Breast epithelium (tissue), 4 donors: ENCODE results near the gene IKBIP. TPM values are rescaled to one million over a fixed set of nuclear protein-coding genes. Genes with fewer than 3 reads are reported as not detected.

Experiments used
- DNase-seq, 2 donors: peaks; one replicate each; pipeline ENCODE4 v3.0.0-alpha.2; 2019; ENCODE audit warnings: low spot score in 2 of 2
- H3K27ac ChIP-seq, 2 donors: fragments of 200-600 bp; sonication (generic) in 1 of 2; one replicate each; pipeline ENCODE4 v1.5.1; 2016 to 2019; ENCODE audit warnings: mild to moderate bottlenecking in 1 of 2
- H3K27me3 ChIP-seq, 2 donors: fragments of 200-600 bp; sonication (generic) in 1 of 2; one replicate each; pipeline versions ENCODE4 v1.5.1 to v1.6.0; 2017 to 2019; ENCODE audit warnings: control low read depth in 1 of 2, mild to moderate bottlenecking in 1 of 2
- H3K36me3 ChIP-seq: fragments of 200-600 bp; one replicate; pipeline ENCODE4 v1.5.1; 2019
- H3K4me1 ChIP-seq, 2 donors: fragments of 200-600 bp; sonication (generic); one replicate each; pipeline ENCODE4 v1.5.1; 2016 to 2019; ENCODE audit warnings: control low read depth in 1 of 2
- H3K4me3 ChIP-seq, 3 donors: fragments of 200-600 bp; sonication (generic); 1 replicate in 2 of 3; 2 replicates in 1 of 3; pipeline ENCODE4 v1.5.1; 2016 to 2019; ENCODE audit warnings: mild to moderate bottlenecking in 3 of 3, moderate library complexity in 2 of 3
- H3K9me3 ChIP-seq, 2 donors: fragments of 200-600 bp; sonication (generic) in 1 of 2; one replicate each; pipeline ENCODE4 v1.5.1; 2016 to 2019; ENCODE audit warnings: control low read depth in 1 of 2
- POLR2A ChIP-seq: fragments of 450-650 bp; IDR thresholded peaks from one replicate; pipeline ENCODE4 v1.6.1; 2016; ENCODE audit warnings: antibody characterized with exemption, mild to moderate bottlenecking, moderate library complexity
- POLR2AphosphoS5 ChIP-seq, 3 donors: sonication (generic); formaldehyde crosslinking; IDR thresholded peaks; one replicate each; pipeline ENCODE4 v1.6.1; 2017; ENCODE audit warnings: antibody characterized with exemption in 3 of 3
- intact Hi-C: fragments of 100-400 bp; cut with DNase I; formaldehyde crosslinking; loops from one replicate; pipeline ENCODE4 v1.15.1; 2023; ENCODE audit warnings: low total_unique reads
- total RNA-seq, 3 donors: library from RNA; depleted of rRNA; stranded (reverse); fragments of >200 nt; gene quantifications; one replicate each; pipeline ENCODE4 v1.1.0, GENCODE V29; 2016
- TF ChIP-seq, protein P1 (sequence below), 3 donors: fragments of 450-650 bp; IDR thresholded peaks; one replicate each; pipeline ENCODE4 v1.5.1; 2016 to 2017; ENCODE audit warnings: antibody characterized with exemption in 3 of 3, mild to moderate bottlenecking in 3 of 3, moderate library complexity in 3 of 3

IKBIP gene
- total RNA-seq, 3 donors from 2014 or later: 10.7 to 19.7 (median 12.3) TPM

- no peaks in the 10 kb centered on the region for H3K27me3 ChIP-seq
- no peak overlapping the region for H3K4me3 ChIP-seq
- TF ChIP-seq, protein P1, sequence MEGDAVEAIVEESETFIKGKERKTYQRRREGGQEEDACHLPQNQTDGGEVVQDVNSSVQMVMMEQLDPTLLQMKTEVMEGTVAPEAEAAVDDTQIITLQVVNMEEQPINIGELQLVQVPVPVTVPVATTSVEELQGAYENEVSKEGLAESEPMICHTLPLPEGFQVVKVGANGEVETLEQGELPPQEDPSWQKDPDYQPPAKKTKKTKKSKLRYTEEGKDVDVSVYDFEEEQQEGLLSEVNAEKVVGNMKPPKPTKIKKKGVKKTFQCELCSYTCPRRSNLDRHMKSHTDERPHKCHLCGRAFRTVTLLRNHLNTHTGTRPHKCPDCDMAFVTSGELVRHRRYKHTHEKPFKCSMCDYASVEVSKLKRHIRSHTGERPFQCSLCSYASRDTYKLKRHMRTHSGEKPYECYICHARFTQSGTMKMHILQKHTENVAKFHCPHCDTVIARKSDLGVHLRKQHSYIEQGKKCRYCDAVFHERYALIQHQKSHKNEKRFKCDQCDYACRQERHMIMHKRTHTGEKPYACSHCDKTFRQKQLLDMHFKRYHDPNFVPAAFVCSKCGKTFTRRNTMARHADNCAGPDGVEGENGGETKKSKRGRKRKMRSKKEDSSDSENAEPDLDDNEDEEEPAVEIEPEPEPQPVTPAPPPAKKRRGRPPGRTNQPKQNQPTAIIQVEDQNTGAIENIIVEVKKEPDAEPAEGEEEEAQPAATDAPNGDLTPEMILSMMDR (IDR thresholded peaks at IDR 0.05): no peak
- TF ChIP-seq POLR2AphosphoS5 (IDR thresholded peaks at IDR 0.05) (no peak), POLR2A (no peak)
- peaks cover 5% of the 10 kb centered on the region for H3K36me3 ChIP-seq
- H3K9me3 ChIP-seq: no peaks in the 10 kb centered on the region
- intact Hi-C loops: no loop called here
- no peak for DNase-seq
- no peaks in the 10 kb centered on the region for H3K4me1 ChIP-seq
- no peak overlapping the region for H3K27ac ChIP-seq
Measured at GRCh38 chr12:98679611-98680005, 35.0 kb upstream of the IKBIP start.

- no peak for TF ChIP-seq POLR2A
- no peak for TF ChIP-seq POLR2AphosphoS5 (IDR thresholded peaks at IDR 0.05)
- TF ChIP-seq, protein P1 (IDR thresholded peaks at IDR 0.05): no peak
Measured at GRCh38 chr12:98678946-98679610, 34.5 kb upstream of the IKBIP start.

GRCh38 chr12:98678236-98678945 is 33.8 kb upstream of the IKBIP start:
- Histone ChIP-seq H3K4me1 (no peaks in the 10 kb centered on the region), H3K4me3 (no peak overlapping the region), H3K27me3 (no peaks in the 10 kb centered on the region), H3K27ac (no peak overlapping the region), H3K9me3 (no peaks in the 10 kb centered on the region), H3K36me3 (peaks cover 5% of the 10 kb centered on the region)
- intact Hi-C loops: no loop called here
- no peak for TF ChIP-seq POLR2AphosphoS5 (IDR thresholded peaks at IDR 0.05)
- TF ChIP-seq, protein P1 (IDR thresholded peaks at IDR 0.05): no peak
- TF ChIP-seq POLR2A: no peak
- DNase-seq: no peak

More at GRCh38 chr12:98678946-98679610, 34.5 kb upstream of the IKBIP start:
- Histone ChIP-seq H3K9me3 (no peaks in the 10 kb centered on the region), H3K27ac (no peak overlapping the region), H3K27me3 (no peaks in the 10 kb centered on the region), H3K4me1 (no peaks in the 10 kb centered on the region), H3K4me3 (no peak overlapping the region), H3K36me3 (peaks cover 5% of the 10 kb centered on the region)
- intact Hi-C loops: no loop called here
- no peak for DNase-seq

DNA sequence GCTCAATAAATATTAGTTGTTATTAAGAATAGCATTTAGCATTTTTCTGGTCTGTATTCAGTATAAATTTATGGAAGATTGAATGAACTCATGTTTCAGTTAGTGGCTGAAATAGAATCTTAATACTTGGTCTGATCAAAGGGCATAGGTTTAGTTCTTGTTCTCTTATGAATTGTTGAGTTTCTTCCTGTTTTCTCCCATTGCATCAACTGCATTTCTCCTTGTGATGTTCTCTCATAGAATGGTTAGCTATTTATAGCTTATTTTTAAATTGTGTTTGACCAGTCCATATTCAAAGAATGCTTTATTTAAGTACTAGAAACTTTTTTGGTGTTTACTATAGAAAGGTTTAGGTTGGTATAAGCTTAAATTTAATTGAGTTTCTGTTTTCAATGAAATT is 30.3 kb upstream of the IKBIP start:
- no peaks in the 10 kb centered on the region for H3K9me3 ChIP-seq
- no peak for DNase-seq
- H3K4me1 ChIP-seq: no peaks in the 10 kb centered on the region
- H3K4me3 ChIP-seq: no peak overlapping the region
- H3K27ac ChIP-seq: no peak overlapping the region
- TF ChIP-seq, protein P1 (IDR thresholded peaks at IDR 0.05): no peak
- TF ChIP-seq POLR2AphosphoS5 (IDR thresholded peaks at IDR 0.05): no peak
- no peak for TF ChIP-seq POLR2A
- intact Hi-C loops: no loop called here
- H3K36me3 ChIP-seq: no peaks in the 10 kb centered on the region
- H3K27me3 ChIP-seq: no peaks in the 10 kb centered on the region

DNA sequence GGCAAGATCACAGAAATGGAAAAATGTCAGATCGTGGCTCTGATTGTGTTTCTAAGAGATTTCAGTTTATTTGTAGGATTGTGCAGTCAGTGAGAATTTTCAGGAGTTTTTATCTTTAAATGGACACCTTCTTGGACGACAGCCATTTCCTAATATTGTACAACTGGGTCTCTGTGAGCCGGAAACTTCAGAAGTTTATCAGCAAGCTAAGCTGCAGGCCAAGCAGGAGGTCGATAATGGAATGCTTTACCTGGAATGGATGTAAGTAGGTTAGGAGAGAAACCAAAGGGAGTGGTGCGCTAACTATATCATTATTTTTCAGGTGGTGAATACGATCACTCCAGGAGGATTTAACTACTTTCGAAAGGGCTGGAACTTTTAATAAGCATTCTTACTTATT is 26.9 kb upstream of the IKBIP start:
- H3K4me1 ChIP-seq: no peaks in the 10 kb centered on the region
- H3K4me3 ChIP-seq: no peak overlapping the region
- no peaks in the 10 kb centered on the region for H3K9me3 ChIP-seq
- no peaks in the 10 kb centered on the region for H3K27me3 ChIP-seq
- H3K27ac ChIP-seq: no peak overlapping the region
- no peaks in the 10 kb centered on the region for H3K36me3 ChIP-seq
- no peak for DNase-seq
- intact Hi-C loops: no loop called here
- no peak for TF ChIP-seq POLR2A
- no peak for TF ChIP-seq POLR2AphosphoS5 (IDR thresholded peaks at IDR 0.05)
- TF ChIP-seq, protein P1 (IDR thresholded peaks at IDR 0.05): no peak
